AG08396 (cell line): ENCODE measurements around the gene JARID2.
"Not testable (repeated sequence)": the region's sequence is repeated elsewhere in the genome, so short reads cannot be mapped to it uniquely, and the experiment has no call there.

Experiments used
- DNase-seq: peaks from one replicate; pipeline ENCODE4 v3.0.0; 2012; ENCODE audit warnings: low spot score, mixed read lengths

The JARID2 gene

GRCh38 chr6:15401120-15401519, 155.3 kb downstream of the JARID2 start:
- no peak for DNase-seq

DNA sequence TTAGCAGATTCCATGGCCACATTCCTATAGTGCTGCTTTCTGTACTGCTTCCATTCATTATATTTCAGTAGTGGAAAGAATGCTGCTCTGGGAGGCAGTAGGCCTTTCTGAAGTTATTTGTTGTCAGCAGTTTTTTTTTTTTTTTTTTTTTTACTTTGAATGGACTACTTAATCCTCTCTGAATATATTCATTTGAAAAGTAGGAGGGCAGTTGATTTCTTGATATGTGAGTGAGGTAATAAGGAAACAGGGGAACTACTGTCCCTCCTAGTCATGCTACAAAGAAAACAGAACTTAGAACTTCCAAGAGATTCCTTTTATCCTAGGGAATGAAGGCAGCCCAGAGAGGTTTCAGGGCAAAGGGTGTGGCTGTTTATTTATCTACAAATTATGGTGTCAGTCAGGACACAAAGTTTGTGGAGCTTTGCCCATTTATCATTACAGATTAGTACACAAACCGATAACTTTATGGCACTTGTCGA, 155.9 kb downstream of the JARID2 start:
- no peak for DNase-seq

DNA sequence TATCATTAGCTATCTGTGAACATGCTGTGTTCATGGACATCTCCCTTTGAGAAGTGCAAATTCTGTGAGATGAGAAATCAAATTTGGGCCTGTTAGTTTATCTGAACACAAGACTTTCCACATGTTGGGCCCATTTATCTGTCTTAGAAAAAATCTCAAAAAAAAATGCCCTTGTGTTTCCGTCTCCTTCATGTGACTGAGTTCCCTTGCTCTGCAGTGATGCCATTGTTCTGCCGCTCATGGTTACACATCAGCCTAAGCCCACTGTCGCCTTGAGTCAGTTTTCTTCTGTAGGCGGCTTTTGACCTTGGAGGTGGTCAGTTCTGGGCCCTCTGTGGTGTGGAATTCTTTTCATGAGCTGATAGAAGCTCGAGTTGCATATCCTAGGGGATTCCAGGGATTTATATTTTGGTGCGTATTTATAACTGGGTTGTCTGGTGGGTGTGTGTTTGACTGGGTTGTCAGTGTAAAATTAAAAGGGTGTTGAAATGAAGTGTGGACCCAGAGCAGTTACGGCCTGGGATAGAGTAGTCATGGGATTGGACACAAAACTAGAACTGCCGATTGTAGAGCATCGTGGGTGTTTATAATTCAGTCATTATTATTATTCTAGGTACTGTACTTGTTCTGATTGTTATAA, 156.7 kb downstream of the JARID2 start:
- DNase-seq: no peak

- no peak for DNase-seq
Observed at GRCh38 chr6:15403094-15403755, 157.4 kb downstream of the JARID2 start.

GRCh38 chr6:15404685-15404980, 158.8 kb downstream of the JARID2 start:
- no peak for DNase-seq

- DNase-seq: no peak
Observed at GRCh38 chr6:15405129-15406068, 159.5 kb downstream of the JARID2 start.

DNA sequence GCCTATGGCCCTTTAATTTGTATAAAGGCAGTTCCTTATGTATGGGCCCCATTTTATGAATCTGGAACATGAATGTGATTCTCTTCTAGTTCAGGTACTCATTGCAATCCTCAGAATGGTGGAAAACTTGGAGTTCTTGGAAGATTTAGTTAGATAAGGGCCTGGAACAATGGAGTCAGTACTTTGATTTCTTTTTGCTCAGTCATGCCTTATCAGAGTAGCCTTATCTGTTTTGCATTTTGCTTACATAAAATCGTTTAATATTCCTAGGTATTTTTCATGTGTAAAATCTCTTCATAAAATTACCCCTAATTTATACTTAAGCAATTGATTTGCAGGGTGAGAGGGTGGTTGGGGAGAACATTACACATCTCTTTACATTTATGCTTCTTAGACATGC, 160.6 kb downstream of the JARID2 start:
- DNase-seq: no peak

GRCh38 chr6:15408008-15408407, 162.1 kb downstream of the JARID2 start:
- DNase-seq: no peak

- no peak for DNase-seq
Observed at GRCh38 chr6:15408758-15409157, 162.9 kb downstream of the JARID2 start.

DNA sequence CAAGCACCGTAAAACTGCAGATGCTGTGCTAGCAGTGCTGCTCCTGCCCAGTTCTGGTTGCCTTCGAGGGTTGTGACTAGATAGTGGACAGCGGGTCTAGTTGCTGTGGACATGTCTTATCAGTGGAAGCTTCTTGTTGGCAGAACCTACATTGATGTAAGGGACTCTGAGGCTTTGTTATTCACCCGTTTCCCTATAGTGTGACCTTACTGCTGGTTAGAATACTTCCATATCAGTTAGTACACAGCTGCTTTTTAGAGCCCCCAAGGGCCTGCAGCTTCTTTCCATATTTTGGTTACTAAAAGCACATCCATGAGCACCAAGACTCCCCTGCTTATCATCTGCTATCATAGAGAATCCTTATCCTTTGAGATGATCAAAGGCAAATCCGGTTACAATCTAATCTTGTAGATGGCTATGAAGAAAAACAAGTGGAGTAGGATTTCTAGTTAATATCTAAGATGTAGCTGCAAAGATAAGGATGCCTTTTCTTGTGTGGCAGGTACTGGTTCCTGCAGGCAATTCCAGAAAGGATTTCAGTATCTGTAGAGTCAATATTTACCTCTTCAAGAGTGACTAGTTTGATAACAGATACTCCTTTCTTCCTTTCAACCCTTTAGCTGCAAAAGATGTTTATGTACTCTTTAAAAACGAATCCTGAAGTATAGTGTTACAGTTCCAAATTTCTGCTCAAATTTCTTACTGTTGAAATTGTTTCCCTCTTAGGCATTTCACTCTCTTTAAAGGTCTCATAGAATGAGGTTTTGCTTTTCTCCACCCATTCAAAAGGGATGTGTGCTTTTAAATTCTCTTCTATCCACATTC, 163.6 kb downstream of the JARID2 start:
- DNase-seq: no peak

GRCh38 chr6:15410126-15410391, 164.2 kb downstream of the JARID2 start:
- no peak for DNase-seq

GRCh38 chr6:15410752-15411151, 164.9 kb downstream of the JARID2 start:
- no peak for DNase-seq

DNA sequence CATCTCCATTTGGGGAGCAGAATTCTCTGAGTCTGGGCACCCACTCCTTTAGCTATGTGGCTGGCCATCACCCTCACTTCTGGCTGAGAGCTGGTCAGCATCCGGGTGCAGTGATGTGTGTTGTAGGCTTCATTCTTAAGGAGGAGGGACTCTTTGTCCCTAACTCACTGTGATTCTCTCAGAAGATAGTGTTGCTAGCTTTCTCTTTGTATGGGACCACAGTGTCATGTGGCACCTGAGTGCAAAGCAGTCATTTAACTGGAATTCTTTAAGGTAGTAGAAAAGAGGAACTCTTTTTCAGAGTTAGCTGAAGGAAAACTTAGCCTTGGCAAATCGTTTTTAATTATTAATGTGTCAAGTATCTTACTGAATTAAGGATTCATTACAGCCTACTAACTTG, 165.9 kb downstream of the JARID2 start:
- DNase-seq: no peak

DNA sequence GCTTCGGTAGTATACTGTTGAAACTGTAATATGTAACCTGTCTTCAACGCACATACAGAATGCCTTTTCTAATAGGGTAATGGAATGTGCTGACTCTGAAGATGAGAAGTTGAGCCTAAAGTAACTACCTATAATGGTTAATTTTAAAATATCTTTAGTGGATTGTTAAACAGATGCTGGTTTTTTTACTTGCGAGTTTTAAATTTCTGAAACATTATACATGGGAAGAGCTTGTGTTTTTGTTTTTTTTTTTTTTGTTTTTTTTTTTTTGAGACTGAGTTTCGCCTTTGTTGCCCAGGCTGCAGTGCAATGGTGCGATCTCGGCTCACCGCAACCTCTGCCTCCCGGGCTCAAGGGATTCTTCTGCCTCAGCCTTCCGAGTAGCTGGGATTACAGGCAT, 166.9 kb downstream of the JARID2 start:
- no peak for DNase-seq

DNA sequence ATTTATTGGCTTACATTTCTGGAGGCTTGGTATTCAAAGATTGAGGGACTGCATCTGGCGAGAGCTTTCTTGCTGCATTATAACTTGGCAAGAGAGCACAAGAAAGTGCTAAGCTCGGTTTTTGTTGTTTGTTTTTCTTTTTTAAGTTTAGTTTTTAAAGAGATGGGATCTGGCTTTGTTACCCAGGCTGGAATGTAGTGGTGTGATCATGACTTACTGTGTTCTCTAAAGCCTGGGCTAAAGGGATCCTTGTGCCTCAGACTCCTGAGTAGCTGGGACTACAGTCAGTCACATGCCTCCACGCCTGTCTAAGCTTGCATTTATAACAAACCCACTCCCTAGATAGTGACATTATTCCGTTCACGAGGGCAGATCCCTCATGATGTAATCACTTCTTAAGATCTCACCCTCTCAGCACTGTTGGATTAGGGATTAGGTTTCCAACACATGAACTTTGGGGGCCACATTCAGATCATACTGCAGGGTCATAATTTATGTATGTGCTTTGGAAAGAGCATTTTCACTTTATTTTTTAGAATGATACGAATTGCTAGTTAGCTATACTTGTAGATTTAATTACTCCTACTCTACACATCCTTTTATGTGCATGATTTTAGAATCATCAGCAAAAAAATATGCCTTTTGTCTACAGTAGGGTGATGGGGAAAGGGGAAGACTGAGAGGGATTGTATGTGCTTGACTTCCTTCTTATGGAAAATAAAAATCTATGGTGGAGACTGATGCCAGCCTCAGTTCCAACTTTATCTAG, 167.8 kb downstream of the JARID2 start:
- peak; percentile 40 for DNase-seq

- DNase-seq: no peak
Observed at GRCh38 chr6:15414235-15414612, 168.4 kb downstream of the JARID2 start.

- not testable (repeated sequence) for DNase-seq
Observed at GRCh38 chr6:15415622-15416021, 169.8 kb downstream of the JARID2 start.

- DNase-seq: no peak
Observed at GRCh38 chr6:15416932-15417509, 171.2 kb downstream of the JARID2 start.

- no peak for DNase-seq
Observed at GRCh38 chr6:15417811-15418210, 171.9 kb downstream of the JARID2 start.

GRCh38 chr6:15419493-15419892, 173.6 kb downstream of the JARID2 start:
- no peak for DNase-seq

- no peak for DNase-seq
Observed at GRCh38 chr6:15420959-15421438, 175.1 kb downstream of the JARID2 start.
